SU-DHL-6 (cell line): ENCODE data around the gene N4BP2.

Experiments used
- H2AFZ ChIP-seq: fragments of 200-600 bp; sonication (generic); 2 replicates; pipeline ENCODE4 v1.6.1; 2014; ENCODE audit warnings: low read depth, mild to moderate bottlenecking, moderate library complexity, mixed read lengths, antibody characterized with exemption, low read length; ENCODE audit not compliant: severe bottlenecking
- H3F3A ChIP-seq: fragments of 200-600 bp; shearing (Covaris generic); 2 replicates; pipeline ENCODE4 v1.6.0; 2016; ENCODE audit warnings: antibody characterized with exemption, mild to moderate bottlenecking; ENCODE audit not compliant: insufficient read depth
- H3K27ac ChIP-seq: fragments of 200-600 bp; sonication (generic); 2 replicates; pipeline ENCODE4 v1.5.1; 2016; ENCODE audit warnings: low read depth, mild to moderate bottlenecking, low read length, moderate library complexity, mixed read lengths
- H3K27me3 ChIP-seq: fragments of 200-600 bp; sonication (generic), shearing (Covaris generic); 2 replicates; pipeline ENCODE4 v1.6.0; 2014; ENCODE audit warnings: mild to moderate bottlenecking, low read length
- H3K36me3 ChIP-seq: fragments of 200-600 bp; sonication (generic); 2 replicates; pipeline ENCODE4 v1.6.1; 2014; ENCODE audit warnings: mild to moderate bottlenecking, low read length, mixed read lengths
- H3K4me2 ChIP-seq: fragments of 300-600, 200-600 bp; shearing (Covaris generic), sonication (generic); 2 replicates; pipeline ENCODE4 v1.6.0; 2014; ENCODE audit warnings: low read length, low read depth, mild to moderate bottlenecking; ENCODE audit not compliant: poor library complexity, severe bottlenecking
- H3K4me3 ChIP-seq: fragments of 200-600 bp; sonication (generic); 2 replicates; pipeline ENCODE4 v1.5.1; 2014; ENCODE audit warnings: antibody characterized with exemption, low read length, mild to moderate bottlenecking, mixed read lengths; ENCODE audit not compliant: insufficient read depth, poor library complexity, severe bottlenecking
- H3K79me2 ChIP-seq: fragments of 200-600 bp; sonication (generic); 2 replicates; pipeline ENCODE4 v1.6.1; 2014; ENCODE audit warnings: mild to moderate bottlenecking, low read length, moderate library complexity; ENCODE audit not compliant: insufficient read depth
- H3K9ac ChIP-seq: fragments of 200-600 bp; sonication (generic); 2 replicates; pipeline ENCODE4 v1.7.0; 2014; ENCODE audit warnings: mild to moderate bottlenecking, low read length
- H3K9me2 ChIP-seq: fragments of 200-600 bp; sonication (generic); replicated peaks from 2 replicates; pipeline ENCODE4 v1.6.1; 2014; ENCODE audit warnings: low read length; ENCODE audit not compliant: insufficient read depth
- H3K9me3 ChIP-seq: fragments of 200-600 bp; sonication (generic); 2 replicates; pipeline ENCODE4 v1.6.1; 2014; ENCODE audit warnings: low read length, mixed read lengths; ENCODE audit not compliant: insufficient read depth
- H4K20me1 ChIP-seq: fragments of 200-600 bp; sonication (generic); 2 replicates; pipeline ENCODE4 v1.6.1; 2014; ENCODE audit warnings: low read depth, mild to moderate bottlenecking, antibody characterized with exemption, low read length, moderate library complexity, mixed read lengths
- EZH2phosphoT487 ChIP-seq: fragments of 200-600 bp; sonication (generic), shearing (Covaris generic); conservative IDR thresholded peaks from 2 replicates; pipeline ENCODE4 v1.6.1; 2018; ENCODE audit warnings: mild to moderate bottlenecking, antibody characterized with exemption, low read length, moderate library complexity, mixed read lengths
- TF ChIP-seq, protein P1 (sequence below): fragments of 200-600 bp; sonication (generic); IDR thresholded peaks from one replicate; pipeline ENCODE4 v1.5.1; 2017; ENCODE audit warnings: antibody characterized with exemption, mild to moderate bottlenecking, low read length, moderate library complexity; ENCODE audit not compliant: insufficient read depth, poor library complexity, severe bottlenecking

N4BP2 gene

DNA sequence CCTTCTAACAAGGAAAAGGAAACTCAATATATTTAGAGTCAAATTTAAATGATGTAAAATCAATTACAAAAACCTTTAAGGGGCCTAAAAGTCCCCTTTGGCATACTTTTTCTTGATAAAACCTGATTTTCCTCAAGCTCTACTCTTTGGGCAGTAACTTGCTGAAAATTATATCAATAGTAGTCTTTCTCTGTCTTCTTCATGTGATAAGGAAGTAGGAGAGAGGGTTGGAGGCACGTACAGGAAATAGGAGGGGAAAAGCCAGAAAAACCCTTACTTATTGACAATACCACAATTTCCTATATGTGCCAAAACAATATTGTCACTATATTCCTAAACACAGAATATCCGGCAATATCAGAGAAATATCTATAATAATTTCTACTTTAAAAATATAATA, 149.8 kb downstream of the N4BP2 start:
- H3K4me3 ChIP-seq, result peak overlapping the region; percentile 47
- H3K9me3 ChIP-seq, result no peaks in the 10 kb centered on the region
- H3K9me2 ChIP-seq, result no peaks in the 10 kb centered on the region
- TF ChIP-seq, protein P1, sequence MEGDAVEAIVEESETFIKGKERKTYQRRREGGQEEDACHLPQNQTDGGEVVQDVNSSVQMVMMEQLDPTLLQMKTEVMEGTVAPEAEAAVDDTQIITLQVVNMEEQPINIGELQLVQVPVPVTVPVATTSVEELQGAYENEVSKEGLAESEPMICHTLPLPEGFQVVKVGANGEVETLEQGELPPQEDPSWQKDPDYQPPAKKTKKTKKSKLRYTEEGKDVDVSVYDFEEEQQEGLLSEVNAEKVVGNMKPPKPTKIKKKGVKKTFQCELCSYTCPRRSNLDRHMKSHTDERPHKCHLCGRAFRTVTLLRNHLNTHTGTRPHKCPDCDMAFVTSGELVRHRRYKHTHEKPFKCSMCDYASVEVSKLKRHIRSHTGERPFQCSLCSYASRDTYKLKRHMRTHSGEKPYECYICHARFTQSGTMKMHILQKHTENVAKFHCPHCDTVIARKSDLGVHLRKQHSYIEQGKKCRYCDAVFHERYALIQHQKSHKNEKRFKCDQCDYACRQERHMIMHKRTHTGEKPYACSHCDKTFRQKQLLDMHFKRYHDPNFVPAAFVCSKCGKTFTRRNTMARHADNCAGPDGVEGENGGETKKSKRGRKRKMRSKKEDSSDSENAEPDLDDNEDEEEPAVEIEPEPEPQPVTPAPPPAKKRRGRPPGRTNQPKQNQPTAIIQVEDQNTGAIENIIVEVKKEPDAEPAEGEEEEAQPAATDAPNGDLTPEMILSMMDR, result no peak
- TF ChIP-seq EZH2phosphoT487, result no peak
- peaks cover 44% of the 10 kb centered on the region for H3F3A ChIP-seq
- peak overlapping the region; percentile 99 for H3K27ac ChIP-seq
- H3K27me3 ChIP-seq, result no peaks in the 10 kb centered on the region
- H3K79me2 ChIP-seq, result peaks cover 100% of the 10 kb centered on the region
- no peaks in the 10 kb centered on the region; the same call in 1 of the 2 replicates for H4K20me1 ChIP-seq
- peaks cover 3% of the 10 kb centered on the region; the same call in 1 of the 2 replicates for H3K36me3 ChIP-seq
- H2AFZ ChIP-seq, result no peak overlapping the region
- H3K4me2 ChIP-seq, result peak overlapping the region; percentile 98
- peak overlapping the region; percentile 88 for H3K9ac ChIP-seq
